ENCODE measurements around the gene GRIN2A.

DNA sequence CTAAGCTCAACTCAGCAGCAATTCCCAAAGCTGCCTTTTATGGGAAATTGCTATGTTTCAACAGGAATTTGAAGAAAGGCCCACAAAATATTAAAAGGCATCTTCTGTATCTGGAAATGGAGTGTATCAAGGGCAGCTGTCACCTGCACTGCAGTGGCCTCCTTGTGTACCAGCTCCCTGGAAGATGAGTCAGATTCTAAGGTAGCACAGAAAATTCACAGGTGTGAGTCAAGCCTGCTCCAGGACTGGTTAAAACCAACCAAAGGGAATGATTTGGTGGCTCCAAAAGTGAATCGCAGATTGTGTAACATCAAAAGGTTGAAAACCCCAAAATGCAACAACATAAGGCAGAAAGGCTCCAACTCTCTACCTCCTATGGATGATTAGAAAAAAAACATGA, 296.4 kb downstream of the GRIN2A start:
- TF ChIP-seq EZH2 (IDR thresholded peaks at IDR 0.05; ENCODE audit: borderline replicate concordance, insufficient read depth, low read depth, low read length, poor library complexity, severe bottlenecking): no peak
- no peak for TF ChIP-seq CTCF (IDR thresholded peaks at IDR 0.05)
